IPS-11a (cell line): ENCODE measurements around the gene CASTOR1.

ENCODE experiments used
- H3K4me3 ChIP-seq: one replicate; pipeline ENCODE4 v1.5.1; 2013; ENCODE audit warnings: low read depth, low read length, control low read depth

Gene CASTOR1

GRCh38 chr22:30301995-30302809 is 12.9 kb upstream of the CASTOR1 start:
- H3K4me3 ChIP-seq = no peak overlapping the region

DNA sequence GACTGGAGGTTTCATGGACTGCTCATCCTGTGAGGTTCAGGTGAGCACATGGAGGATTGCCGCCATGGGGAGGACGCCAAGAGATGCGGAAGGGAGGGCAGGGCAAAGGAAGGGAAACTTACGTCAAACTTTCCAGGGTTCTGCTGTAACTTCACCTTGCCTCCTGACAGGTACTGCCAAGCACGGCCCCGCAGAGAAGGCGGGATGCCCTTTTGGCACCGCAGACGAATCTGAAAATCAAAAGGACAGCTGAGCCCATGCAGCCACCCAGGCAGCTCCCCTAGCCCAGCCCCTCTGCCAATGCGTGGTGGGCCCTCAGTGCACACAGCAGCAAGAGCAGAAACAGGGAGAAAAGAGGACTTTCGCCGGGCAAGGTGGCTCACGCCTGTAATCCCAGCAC is 10.0 kb upstream of the CASTOR1 start:
- no peak overlapping the region for H3K4me3 ChIP-seq

- no peak overlapping the region for H3K4me3 ChIP-seq
Measured at GRCh38 chr22:30297991-30298701, 8.8 kb upstream of the CASTOR1 start.

DNA sequence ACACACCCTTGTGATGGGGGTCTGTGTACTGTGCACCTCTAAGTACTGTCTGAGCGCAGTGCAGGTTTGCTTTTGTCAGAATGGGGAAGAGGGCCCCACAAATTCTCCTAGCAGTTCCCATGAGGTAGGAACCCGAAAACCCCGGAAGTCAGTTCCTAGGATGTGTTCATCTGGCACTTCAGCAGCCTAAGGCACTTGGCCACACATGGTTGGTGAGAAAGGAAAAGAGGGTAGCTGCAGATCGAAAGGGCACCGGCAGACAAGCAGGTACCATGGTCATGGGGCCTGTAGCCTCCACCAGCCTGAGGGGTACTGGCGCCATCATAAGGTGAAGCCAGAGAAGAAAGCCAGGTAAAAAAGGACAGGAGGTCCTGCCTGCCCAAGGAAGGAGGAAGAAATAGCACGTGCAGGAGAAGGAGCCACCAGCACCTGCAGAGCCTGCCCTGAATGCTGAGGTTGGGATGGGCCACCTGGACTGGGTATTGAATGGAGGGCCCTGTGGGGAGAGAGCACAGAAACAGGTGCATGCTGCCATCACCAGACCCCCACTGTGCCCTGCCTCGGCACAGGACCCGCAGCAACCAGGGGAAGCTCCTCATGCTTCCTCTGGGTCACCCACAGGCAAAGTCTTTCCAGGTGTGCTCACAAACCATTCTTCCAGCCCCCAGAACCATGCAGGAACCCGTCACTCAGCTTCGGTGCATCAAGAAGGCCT is 8.1 kb upstream of the CASTOR1 start:
- H3K4me3 ChIP-seq = no peak overlapping the region

DNA sequence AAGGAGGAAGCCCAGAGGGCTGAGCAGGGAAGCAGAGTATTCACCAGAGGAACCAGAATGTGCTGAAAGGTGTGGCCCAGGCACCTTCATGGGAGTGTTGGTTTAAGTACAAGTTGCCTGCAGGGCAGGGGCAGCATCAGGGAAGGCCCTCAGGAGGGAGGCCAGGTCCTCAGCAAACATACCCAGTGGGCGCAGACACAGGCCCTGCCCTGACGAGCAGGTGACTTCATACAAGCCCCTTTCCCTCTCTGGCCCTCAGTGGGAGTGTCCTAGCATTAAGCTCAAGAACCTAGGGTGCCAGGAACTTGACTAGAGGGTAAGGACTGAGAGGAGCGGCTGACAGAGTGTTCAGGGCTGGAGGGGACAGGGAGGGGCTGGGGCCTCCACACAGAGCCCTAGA is 7.5 kb upstream of the CASTOR1 start:
- H3K4me3 ChIP-seq = no peak overlapping the region

DNA sequence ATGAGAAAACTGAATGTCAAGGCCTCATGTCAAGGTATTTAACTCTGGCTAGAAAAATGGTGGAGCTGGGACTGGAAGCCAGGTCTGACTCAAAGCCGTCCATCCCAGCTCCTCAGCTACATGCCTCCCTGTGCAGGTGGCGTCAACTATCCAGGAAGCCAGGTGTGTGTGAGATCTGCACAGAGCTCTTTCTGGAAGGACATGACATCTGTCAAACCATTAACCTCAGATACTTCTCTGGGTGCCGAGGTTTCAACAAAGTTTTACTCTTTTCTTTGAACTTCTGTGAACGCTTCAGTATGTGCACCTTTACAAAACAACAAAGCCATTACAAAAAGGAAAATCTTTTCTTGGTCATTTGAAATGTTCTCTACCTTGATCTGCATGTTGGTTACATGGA is 7.0 kb upstream of the CASTOR1 start:
- H3K4me3 ChIP-seq = no peak overlapping the region

- H3K4me3 ChIP-seq = no peak overlapping the region
Measured at GRCh38 chr22:30295576-30295975, 6.3 kb upstream of the CASTOR1 start.

- no peak overlapping the region for H3K4me3 ChIP-seq
Measured at GRCh38 chr22:30294830-30295229, 5.5 kb upstream of the CASTOR1 start.

GRCh38 chr22:30294066-30294465 is 4.8 kb upstream of the CASTOR1 start:
- no peak overlapping the region for H3K4me3 ChIP-seq

DNA sequence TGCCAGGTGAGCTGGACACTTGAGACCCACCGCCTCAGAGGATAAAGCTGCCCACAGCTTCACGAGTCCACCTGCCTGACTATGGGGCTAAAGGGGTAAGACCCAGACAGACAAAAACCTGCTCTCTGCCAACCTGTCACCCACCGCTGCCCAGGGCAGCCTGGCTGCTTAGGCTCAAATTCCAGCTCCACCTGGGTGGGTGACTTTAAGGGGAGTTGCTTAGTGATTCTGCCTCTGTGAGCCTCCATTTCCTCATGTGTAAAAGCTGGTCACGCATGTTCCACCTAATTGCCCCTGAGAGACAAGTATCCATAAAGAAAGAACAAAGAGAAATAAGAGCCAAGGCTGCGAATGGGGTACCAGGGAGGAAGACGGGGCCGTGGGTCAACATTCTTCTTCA is 3.7 kb upstream of the CASTOR1 start:
- no peak overlapping the region for H3K4me3 ChIP-seq

- H3K4me3 ChIP-seq = no peak overlapping the region
Measured at GRCh38 chr22:30292069-30292970, 3.0 kb upstream of the CASTOR1 start.

DNA sequence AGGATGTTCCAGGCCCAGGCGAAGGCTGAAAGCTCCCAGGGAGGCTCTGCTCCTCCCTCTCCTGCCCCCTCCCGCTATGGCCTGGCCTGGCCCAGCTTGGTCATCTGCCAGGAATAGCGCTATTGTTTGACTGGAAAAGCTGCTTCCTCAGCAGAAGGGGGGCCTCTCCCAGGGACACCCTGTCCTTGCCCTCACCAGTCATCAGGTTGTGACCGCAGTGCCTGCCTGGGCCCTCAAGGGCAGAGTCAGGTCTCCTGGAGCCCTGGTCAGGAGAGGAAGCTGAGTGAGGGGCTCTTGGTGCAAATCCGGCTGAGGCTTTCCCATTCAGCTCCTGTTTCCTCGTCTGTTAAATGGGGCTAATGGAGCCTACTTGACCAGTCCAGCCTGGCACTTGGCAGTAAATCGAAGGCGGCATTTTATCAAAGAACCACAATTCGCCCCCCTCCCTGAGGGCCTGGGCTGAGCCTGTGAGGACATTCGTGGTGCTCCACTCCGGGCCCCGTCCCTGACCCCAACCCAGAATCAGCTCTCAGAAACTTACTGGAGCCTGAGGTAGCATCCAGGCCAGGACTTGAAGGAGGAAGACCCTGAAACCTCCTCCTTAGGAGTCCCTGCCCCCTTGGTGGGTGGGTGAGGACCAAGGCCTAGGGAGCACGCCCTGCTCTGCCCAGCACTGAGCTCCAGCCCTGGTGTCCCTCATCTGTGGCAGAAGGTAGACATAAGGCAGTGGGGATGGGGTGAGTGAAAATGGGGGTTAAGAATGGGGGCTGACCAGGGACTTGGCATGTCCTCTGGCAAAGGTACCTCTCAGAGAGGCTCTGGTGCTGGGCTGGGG is 2.0 kb upstream of the CASTOR1 start:
- H3K4me3 ChIP-seq = no peak overlapping the region

DNA sequence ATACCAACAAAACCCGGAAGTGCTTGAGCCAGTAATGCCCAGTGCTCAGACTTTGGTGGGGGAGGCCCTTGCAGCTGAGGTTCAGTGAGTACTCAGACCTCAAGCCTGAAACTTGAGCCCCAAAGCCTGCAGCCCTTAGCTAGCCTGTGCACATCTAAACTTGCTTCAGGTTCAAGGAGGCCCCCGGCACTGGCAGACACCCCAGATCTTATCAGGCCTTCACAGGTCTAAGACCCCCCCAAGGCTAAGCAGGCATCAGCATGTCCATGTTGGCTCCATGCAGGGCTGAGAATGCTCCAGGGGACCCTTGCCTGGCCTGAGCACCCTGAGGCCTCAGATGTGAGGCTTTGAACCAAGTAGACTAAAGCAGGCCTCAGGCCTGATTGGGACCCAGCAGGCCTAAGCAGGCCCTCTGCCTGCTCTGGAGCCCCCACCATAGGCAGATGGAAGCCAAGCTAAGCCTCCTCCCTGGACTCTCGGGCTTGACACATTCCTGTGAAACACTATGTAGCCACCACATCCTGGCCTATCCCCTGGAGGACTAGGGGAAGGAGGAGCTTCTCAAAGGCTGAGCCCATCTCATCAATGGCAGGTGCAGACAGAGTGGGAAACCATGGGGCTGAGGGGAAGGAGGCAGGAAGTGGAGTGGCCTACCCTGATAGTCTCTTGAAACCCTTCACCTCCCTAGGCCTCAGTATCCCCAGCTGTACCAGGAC is 1.2 kb upstream of the CASTOR1 start:
- no peak overlapping the region for H3K4me3 ChIP-seq

GRCh38 chr22:30289980-30290313 is 642 bp upstream of the CASTOR1 start:
- H3K4me3 ChIP-seq = peak overlapping the region; percentile 67

- peak overlapping the region; percentile 58 for H3K4me3 ChIP-seq
Measured at GRCh38 chr22:30288419-30289140, 725 bp downstream of the CASTOR1 start.

DNA sequence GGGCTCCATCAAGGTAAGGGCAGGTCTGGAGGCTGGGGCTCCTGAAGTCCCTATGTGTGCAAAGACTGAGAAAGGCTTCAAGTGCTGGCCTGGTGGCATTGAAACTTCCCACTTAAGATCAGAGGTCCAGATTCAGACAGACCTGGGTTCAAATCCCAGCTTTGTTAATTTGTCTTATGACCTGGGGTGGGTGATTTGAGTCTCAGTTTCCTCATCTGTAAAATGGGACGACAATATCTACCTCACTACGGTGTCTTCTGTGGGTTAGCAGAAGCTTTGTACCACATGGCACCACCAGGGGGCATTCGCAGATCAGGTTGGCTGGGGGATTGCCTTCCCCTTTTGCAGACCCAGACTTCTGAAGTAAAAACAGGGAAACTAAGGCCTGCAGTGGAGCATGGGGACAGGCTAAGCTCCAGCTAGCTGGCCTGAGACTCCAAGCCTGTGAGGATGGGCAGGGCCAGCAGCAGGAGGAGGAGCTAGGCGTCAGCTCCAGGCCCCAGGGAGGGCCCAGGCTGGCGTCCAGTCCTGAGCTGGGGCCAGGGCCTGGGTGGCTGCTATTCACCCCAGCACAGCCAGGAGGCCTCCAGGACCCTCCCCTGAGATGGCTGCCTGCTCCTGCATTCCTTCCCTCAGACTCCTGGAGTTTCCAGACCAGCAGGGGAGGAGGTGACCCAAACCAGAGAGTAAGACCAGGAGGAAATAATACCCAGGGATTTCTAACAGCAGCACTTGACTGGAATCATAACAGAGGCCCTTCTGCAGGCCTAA is 1.5 kb downstream of the CASTOR1 start:
- H3K4me3 ChIP-seq = no peak overlapping the region

DNA sequence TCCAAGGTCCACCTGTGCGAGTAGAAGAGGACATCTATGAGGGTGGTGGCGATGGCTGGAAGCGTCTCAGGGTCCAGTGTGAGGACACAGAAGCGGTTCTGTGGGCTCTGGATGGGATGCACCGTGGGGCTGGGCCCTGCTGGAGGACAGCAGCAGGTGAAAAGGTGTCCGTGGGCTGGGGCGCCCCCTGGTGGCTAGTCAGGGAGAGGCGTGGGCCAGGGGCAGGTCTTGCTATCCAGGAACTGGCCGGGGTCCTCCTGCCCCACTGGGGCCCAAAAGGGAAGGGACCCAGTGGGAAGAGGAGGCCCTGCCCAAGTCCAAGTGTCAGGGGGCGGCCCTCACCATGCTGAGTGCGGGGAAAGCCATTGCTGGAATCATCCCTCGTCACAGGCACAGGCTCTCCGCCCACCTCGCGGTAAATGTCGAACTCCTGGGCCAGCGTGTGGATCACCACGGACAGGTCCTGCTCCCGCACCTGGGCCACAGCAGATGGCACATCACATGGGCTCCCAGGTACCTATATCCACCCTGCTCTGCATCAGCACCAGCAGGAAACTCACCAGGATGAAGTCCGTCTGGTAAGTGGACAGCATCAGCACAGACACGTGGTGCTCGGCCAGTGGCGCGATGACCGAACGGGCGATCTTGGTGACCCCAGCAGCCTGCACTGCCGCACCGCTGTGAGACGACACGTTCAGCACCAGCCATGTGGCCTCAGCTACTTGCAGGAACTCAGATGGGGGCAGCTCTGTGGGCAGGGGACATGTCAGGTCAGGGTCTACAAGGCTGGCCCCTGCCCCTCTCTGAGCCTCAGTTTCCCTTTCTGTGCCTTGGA is 2.3 kb downstream of the CASTOR1 start:
- no peak overlapping the region for H3K4me3 ChIP-seq
